ENCODE data around the gene GREM2.

DNA sequence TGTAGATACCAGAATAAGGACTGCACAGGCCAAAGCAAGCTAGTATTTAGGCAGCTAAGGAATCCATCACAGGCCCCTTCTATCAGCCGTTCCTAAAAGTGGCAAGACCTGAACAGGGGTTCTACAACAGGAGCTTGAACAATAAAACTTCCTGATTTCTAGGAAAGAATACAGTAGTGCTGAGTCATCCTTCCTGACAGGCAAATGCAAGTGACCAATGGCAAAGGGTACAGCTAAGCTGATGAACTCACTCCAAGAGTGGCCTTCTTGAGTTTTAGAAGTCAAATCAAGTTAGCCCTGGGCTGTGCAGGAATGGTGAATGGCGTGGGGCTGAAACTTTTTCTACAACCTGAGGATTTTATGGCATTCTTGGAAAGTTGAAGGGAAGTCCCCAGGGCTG lies 112.9 kb downstream of the GREM2 start:
- TF ChIP-seq EZH2 (IDR thresholded peaks at IDR 0.05) (no peak), POLR2AphosphoS5 (IDR thresholded peaks at IDR 0.05; ENCODE audit: borderline replicate concordance, low read depth, low read length) (no peak), FOXP2 (optimal IDR thresholded peaks at IDR 0.05; ENCODE audit: control extremely low read depth, extremely low read length, insufficient read depth) (no peak)

Measured in SK-N-MC (cell line).